K562 (cell line): ENCODE data around the gene PYGO2. TPM values are rescaled to one million over a fixed set of nuclear protein-coding genes. Genes with fewer than 3 reads are reported as not detected.

ENCODE experiments used
- CSDE1 ChIP-seq, 2 experiments: fragments of 450-650 bp; IDR thresholded peaks; 2 replicates each; pipeline ENCODE4 v1.6.1; 2016; ENCODE audit warnings: mild to moderate bottlenecking in 1 of 2
- DIDO1 ChIP-seq: fragments of 450-650 bp; IDR thresholded peaks from 2 replicates; pipeline ENCODE4 v1.6.1; 2016; ENCODE audit warnings: low read depth, missing biosample characterization, missing genetic modification characterization
- EHMT2 ChIP-seq: fragments of 450-650 bp; IDR thresholded peaks from 2 replicates; pipeline ENCODE4 v1.6.1; 2018; ENCODE audit warnings: antibody characterized with exemption
- HDAC8 ChIP-seq: fragments of 450-650 bp; IDR thresholded peaks from 2 replicates; pipeline ENCODE4 v1.6.1; 2016; ENCODE audit warnings: mild to moderate bottlenecking, missing genetic modification characterization, moderate library complexity, missing compliant biosample characterization
- HNRNPUL1 ChIP-seq: fragments of 200-400 bp; formaldehyde crosslinking; IDR thresholded peaks from 2 replicates; pipeline ENCODE4 v1.6.1; 2017; ENCODE audit warnings: low read length
- IRF2 ChIP-seq: sonication (generic); formaldehyde crosslinking; IDR thresholded peaks from 2 replicates; pipeline ENCODE4 v1.8.1; 2022; ENCODE audit warnings: mild to moderate bottlenecking, missing genetic modification reagents
- LCOR ChIP-seq: sonication (generic); formaldehyde crosslinking; IDR thresholded peaks from 2 replicates; pipeline ENCODE4 v1.8.0; 2022; ENCODE audit warnings: mild to moderate bottlenecking, missing genetic modification reagents
- MYNN ChIP-seq, 2 experiments: sonication (generic); formaldehyde crosslinking in 1 of 2; IDR thresholded peaks; 2 replicates each; pipeline versions ENCODE4 v1.5.0 to v1.6.1; 2016 to 2020; ENCODE audit warnings: antibody characterized with exemption in 1 of 2, missing genetic modification reagents in 1 of 2
- NCOA1 ChIP-seq: fragments of 450-650 bp; IDR thresholded peaks from 2 replicates; pipeline ENCODE4 v1.6.1; 2016; ENCODE audit warnings: low read depth
- NFYB ChIP-seq: IDR thresholded peaks from 2 replicates; pipeline ENCODE4 v1.6.1; 2011; ENCODE audit warnings: mild to moderate bottlenecking, moderate library complexity; ENCODE audit not compliant: insufficient read length; ENCODE audit errors: extremely low read depth
- RAD21 ChIP-seq, 2 experiments: fragments of 250-450 bp in 1 of 2; fragments of 450-650 bp in 1 of 2; sonication (Bioruptor Pico) in 1 of 2; formaldehyde crosslinking in 1 of 2; IDR thresholded peaks in 1 of 2; conservative IDR thresholded peaks in 1 of 2; 2 replicates each; pipeline versions ENCODE4 v1.4.0 to v1.8.0; 2020 to 2022; ENCODE audit warnings: mild to moderate bottlenecking in 2 of 2, moderate library complexity in 1 of 2
- RBM34 ChIP-seq: fragments of 200-400 bp; formaldehyde crosslinking; IDR thresholded peaks from 2 replicates; pipeline ENCODE4 v1.6.1; 2018; ENCODE audit warnings: low read length, borderline replicate concordance; ENCODE audit not compliant: insufficient read depth
- RHOXF2B ChIP-seq: fragments of 250-450 bp; sonication (Bioruptor Pico); conservative IDR thresholded peaks from 2 replicates; pipeline ENCODE4 v1.5.1; 2021
- SETDB1 ChIP-seq: IDR thresholded peaks from one replicate; pipeline ENCODE4 v1.6.1; 2012; ENCODE audit warnings: low read length, control low read depth, inconsistent platforms
- SMAD3 ChIP-seq: fragments of 450-650 bp; formaldehyde crosslinking; conservative IDR thresholded peaks from 2 replicates; pipeline ENCODE4 v1.4.0; 2020; ENCODE audit warnings: mild to moderate bottlenecking
- SRSF3 ChIP-seq: fragments of 200-400 bp; formaldehyde crosslinking; IDR thresholded peaks from 2 replicates; pipeline ENCODE4 v1.6.1; 2016; ENCODE audit warnings: mild to moderate bottlenecking, low read length, moderate library complexity; ENCODE audit not compliant: insufficient read depth
- ZBTB12 ChIP-seq: fragments of 250-450 bp; sonication (Bioruptor Pico); IDR thresholded peaks from 2 replicates; pipeline ENCODE4 v1.4.0; 2020
- ZEB2 ChIP-seq: fragments of 450-650 bp; IDR thresholded peaks from 2 replicates; pipeline ENCODE4 v1.6.1; 2016
- ZNF445 ChIP-seq: fragments of 250-450 bp; sonication (Bioruptor Pico); IDR thresholded peaks from 2 replicates; pipeline ENCODE4 v1.4.0; 2020; ENCODE audit warnings: low read depth, mild to moderate bottlenecking, moderate library complexity
- ZNF561 ChIP-seq: fragments of 450-650 bp; formaldehyde crosslinking; conservative IDR thresholded peaks from 2 replicates; pipeline ENCODE4 v1.4.0; 2020; ENCODE audit warnings: mild to moderate bottlenecking, moderate library complexity
- polyA plus RNA-seq, 8 experiments: library from polyadenylated mRNA; depleted of rRNA in 4 of 8; stranded (reverse) in 5 of 8; unstranded in 3 of 8; fragments of >200 nt; fragmentation: Nextera tagmentation in 2 of 8; fragmentation: Illumina TruSeq in 1 of 8; extraction: Ambion mirVana in 2 of 8; extraction: Trizol in 1 of 8; gene quantifications; 2 replicates each; pipeline versions ENCODE4 v1.2.1 to v1.2.3, GENCODE V29; 2011 to 2014; ENCODE audit warnings: inconsistent platforms in 1 of 8, missing spikeins in 1 of 8
- total RNA-seq, 7 experiments: library from RNA; depleted of rRNA in 6 of 7; stranded (reverse); fragments of >200 nt in 6 of 7; fragmentation: Illumina TruSeq in 2 of 7; extraction: Trizol in 2 of 7; gene quantifications; 2 replicates each; pipeline versions ENCODE4 v1.2.1 to v1.2.3, GENCODE V29; 2011 to 2021; ENCODE audit warnings: low replicate concordance in 1 of 7
- TF ChIP-seq, protein P1 (sequence below), 3 experiments: fragments of 200-800 bp in 1 of 3; fragments of 250-450 bp in 1 of 3; fragments of 450-650 bp in 1 of 3; sonication (Bioruptor Pico) in 1 of 3; sonication (Bioruptor generic) in 1 of 3; formaldehyde crosslinking in 1 of 3; IDR thresholded peaks; 2 replicates each; pipeline versions ENCODE4 v1.6.1 to v1.8.0; 2016 to 2022; ENCODE audit warnings: mild to moderate bottlenecking in 2 of 3, missing genetic modification characterization in 2 of 3, missing compliant biosample characterization in 1 of 3, moderate library complexity in 1 of 3
- TF ChIP-seq, protein P2 (sequence below): fragments of 250-450 bp; sonication (Bioruptor Pico); IDR thresholded peaks from 2 replicates; pipeline ENCODE4 v1.5.0; 2021

The PYGO2 gene
- total and polyA plus RNA-seq, 9 of the 15 experiments (the other 6 are each of a cell fraction or from before 2014, with no cell fraction given): 8.3 to 36.2 (median 18.2) TPM

GRCh38 chr1:154961207-154962155 lies at the start of gene PYGO2 (continued):
- TF ChIP-seq HNRNPUL1: no peak
- peak; percentile 47; the same call in 1 of the 2 replicates for TF ChIP-seq LCOR
- TF ChIP-seq CSDE1 (IDR thresholded peaks at IDR 0.05): no peak
- TF ChIP-seq, protein P1, sequence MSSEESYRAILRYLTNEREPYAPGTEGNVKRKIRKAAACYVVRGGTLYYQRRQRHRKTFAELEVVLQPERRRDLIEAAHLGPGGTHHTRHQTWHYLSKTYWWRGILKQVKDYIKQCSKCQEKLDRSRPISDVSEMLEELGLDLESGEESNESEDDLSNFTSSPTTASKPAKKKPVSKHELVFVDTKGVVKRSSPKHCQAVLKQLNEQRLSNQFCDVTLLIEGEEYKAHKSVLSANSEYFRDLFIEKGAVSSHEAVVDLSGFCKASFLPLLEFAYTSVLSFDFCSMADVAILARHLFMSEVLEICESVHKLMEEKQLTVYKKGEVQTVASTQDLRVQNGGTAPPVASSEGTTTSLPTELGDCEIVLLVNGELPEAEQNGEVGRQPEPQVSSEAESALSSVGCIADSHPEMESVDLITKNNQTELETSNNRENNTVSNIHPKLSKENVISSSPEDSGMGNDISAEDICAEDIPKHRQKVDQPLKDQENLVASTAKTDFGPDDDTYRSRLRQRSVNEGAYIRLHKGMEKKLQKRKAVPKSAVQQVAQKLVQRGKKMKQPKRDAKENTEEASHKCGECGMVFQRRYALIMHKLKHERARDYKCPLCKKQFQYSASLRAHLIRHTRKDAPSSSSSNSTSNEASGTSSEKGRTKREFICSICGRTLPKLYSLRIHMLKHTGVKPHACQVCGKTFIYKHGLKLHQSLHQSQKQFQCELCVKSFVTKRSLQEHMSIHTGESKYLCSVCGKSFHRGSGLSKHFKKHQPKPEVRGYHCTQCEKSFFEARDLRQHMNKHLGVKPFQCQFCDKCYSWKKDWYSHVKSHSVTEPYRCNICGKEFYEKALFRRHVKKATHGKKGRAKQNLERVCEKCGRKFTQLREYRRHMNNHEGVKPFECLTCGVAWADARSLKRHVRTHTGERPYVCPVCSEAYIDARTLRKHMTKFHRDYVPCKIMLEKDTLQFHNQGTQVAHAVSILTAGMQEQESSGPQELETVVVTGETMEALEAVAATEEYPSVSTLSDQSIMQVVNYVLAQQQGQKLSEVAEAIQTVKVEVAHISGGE (CRISPR knock-in tag; IDR thresholded peaks at IDR 0.05): peak in 2 of 3 experiments; percentile 21 to 78; a peak in 3 of 6 replicates
- TF ChIP-seq DIDO1 (tag): no peak
- peak; percentile 74 to 80 for TF ChIP-seq RAD21 (CRISPR knock-in tag; conservative IDR thresholded peaks at IDR 0.05 in 1 of 2, IDR thresholded peaks at IDR 0.05 in 1 of 2)
- TF ChIP-seq ZBTB12 (CRISPR knock-in tag): no peak
- TF ChIP-seq RHOXF2B (CRISPR knock-in tag): no peak; the same call in 1 of the 2 replicates
- TF ChIP-seq IRF2 (CRISPR knock-in tag): no peak
- no peak for TF ChIP-seq SRSF3
- TF ChIP-seq ZNF561 (CRISPR knock-in tag): no peak
- TF ChIP-seq MYNN (IDR thresholded peaks at IDR 0.05): no peak; the same call in 1 of the 2 replicates
- no peak for TF ChIP-seq MYNN (CRISPR knock-in tag; IDR thresholded peaks at IDR 0.05)
- TF ChIP-seq ZEB2: no peak
- no peak for TF ChIP-seq ZNF445 (CRISPR knock-in tag)
- TF ChIP-seq SMAD3 (CRISPR knock-in tag): no peak
- no peak for TF ChIP-seq HDAC8 (tag)
- TF ChIP-seq, protein P2, sequence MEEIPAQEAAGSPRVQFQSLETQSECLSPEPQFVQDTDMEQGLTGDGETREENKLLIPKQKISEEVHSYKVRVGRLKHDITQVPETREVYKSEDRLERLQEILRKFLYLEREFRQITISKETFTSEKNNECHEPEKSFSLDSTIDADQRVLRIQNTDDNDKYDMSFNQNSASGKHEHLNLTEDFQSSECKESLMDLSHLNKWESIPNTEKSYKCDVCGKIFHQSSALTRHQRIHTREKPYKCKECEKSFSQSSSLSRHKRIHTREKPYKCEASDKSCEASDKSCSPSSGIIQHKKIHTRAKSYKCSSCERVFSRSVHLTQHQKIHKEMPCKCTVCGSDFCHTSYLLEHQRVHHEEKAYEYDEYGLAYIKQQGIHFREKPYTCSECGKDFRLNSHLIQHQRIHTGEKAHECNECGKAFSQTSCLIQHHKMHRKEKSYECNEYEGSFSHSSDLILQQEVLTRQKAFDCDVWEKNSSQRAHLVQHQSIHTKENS: no peak
- TF ChIP-seq NCOA1: no peak; the same call in 1 of the 2 replicates
- no peak for TF ChIP-seq NFYB
- TF ChIP-seq EHMT2: no peak
- TF ChIP-seq RBM34: peak; percentile 27; the same call in 1 of the 2 replicates
- no peak for TF ChIP-seq SETDB1
